ENCODE data around the gene USP7.
A peak's percentile ranks its signal among the peaks of the same experiment; 100 is the strongest.
"Not testable (repeated sequence)": the region's sequence is repeated elsewhere in the genome, so short reads cannot be mapped to it uniquely, and the experiment has no call there.

Gene USP7

DNA sequence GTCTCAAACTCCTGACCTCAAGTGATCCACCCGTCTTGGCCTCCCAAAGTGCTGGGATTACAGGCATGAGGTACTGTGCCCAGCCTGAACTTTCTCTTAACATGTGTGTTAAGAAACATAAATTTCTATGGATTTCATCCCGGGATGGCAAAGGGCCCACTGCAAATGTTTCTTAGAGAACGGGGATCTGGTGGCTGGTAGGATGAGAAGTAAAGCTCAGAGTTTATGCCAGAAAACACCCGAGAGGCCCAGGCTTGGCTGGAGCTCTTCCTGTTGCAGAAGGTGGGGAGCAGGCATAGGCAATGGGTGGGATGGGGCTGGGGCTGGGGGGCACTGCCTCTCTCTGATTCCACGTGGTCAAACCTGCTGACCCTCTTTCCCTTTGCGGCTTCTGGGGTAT, 89.3 kb downstream of the USP7 start:
- no peak for DNase-seq

DNA sequence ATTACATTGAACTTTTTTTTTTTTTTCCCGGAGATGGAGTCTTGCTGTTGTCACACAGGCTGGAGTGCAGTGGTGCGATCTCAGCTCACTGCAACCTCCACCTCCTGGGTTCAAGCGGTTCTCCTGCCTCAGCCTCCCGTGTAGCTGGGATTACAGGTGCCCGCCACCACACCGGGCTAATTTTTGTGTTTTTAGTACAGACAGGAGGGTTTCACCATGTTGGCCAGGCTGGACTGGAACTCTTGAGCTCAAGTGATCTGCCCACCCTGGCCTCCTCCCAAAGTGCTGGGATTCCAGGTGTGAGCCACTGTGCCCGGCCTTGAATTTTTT, 89.9 kb downstream of the USP7 start:
- DNase-seq: not testable (repeated sequence)

DNA sequence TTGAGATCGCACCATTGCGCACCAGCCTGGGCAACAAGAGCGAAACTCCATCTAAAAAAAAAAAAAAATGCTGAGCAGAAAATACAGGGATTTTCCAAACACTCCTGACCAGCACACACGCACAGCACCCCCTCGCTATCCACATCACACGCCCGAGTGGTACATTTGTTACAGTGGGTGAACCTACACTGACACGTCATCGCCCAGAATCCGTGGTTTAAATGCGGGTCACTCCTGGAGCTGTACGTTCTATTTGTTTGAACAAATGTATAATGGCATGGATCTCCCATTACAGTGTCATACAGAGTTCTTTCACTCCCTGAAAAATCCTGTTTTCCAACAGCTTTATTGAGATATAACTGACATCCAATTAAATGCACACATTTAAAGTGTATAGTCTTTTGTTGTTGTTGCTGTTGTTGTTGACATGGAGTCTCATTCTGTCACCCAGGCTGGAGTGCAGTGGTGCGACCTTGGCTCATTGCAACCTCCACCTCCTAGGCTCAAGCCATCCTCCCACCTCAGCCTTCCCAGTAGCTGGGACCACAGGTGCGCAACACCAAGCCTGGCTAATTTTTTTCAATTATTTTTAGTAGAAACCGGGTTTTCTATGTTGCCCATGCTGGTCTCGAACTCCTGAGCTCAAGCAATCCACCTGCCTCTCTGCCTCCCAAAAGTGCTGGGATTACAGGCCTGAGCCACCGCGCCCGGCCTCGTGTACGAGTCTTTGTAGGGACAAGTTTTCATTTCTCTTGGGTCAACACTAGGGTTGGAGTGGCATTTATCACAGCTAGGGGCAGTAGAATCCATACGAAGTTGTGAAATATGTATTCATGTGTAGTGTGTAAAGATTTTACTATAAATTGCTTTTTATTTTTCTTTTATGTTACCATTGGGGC, 90.5 kb downstream of the USP7 start:
- no peak for DNase-seq

DNA sequence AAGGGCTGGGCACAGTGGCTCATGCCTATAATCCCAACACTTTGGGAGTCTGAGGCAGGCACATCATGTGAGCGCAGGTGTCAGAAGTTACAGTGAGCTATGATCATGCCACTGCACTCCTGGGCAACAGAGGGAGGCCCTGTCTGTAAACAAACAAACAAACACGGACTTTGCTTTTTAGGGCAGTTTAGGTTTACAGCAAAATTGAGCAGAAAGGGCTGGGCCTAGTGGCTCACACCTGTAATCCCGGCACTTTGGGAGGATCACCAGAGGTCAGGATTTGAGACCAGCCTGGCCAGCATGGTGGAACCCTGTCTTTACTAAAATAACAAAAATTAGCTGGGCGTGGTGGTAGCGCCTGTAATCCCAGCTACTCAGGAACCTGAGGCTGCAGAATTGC, 91.6 kb downstream of the USP7 start:
- DNase-seq: no peak

DNA sequence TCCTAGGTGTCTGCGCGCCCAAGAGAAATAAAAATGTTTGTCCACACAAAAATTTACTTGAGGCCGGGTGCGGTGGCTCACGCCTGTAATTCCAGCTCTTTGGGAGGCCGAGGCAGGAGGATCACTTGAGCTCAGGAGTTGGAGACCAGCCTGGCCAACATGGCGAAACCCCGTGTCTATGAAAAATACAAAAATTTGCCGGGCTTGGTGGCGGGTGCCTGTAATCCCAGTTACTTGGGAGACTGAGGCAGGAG, 93.8 kb downstream of the USP7 start:
- not testable (repeated sequence) for DNase-seq

DNA sequence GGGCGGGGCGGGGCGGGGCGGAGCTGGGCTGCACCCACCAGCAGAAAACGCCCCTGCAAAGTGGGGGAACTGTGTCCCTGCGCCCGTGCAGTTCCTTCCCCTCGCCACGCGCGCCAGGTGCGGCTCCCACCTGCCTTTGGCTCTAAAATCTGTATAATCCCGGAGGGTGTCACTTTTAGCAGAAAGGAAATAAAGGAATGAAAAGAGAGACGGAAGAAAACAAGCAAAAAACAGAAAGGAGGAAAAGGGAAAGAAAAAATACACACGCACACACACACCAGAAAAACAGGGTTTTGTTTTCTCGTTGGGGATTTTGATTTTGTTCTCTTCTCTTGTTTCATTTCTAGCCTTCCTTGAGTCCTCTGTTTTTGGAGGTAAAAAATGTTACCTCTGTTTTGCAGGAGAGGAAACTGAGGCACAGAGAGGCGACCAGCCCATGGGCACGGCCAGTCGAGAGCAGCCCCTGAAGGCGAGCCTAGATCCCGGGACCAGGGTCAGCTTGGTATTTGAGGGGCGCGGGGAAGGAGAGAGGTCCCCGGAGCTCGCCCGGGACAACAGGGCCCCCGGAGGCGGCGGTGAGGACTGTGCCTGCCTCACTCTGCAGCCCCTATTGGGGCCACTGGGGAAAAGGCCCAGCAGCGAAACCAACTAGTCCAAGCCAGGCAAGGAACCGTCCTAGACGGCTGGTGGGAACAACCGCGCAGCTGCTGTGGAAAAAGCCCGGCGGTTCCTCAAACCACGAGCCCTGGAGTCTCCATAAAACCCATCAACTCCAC, 94.3 kb downstream of the USP7 start:
- DNase-seq: no peak

DNA sequence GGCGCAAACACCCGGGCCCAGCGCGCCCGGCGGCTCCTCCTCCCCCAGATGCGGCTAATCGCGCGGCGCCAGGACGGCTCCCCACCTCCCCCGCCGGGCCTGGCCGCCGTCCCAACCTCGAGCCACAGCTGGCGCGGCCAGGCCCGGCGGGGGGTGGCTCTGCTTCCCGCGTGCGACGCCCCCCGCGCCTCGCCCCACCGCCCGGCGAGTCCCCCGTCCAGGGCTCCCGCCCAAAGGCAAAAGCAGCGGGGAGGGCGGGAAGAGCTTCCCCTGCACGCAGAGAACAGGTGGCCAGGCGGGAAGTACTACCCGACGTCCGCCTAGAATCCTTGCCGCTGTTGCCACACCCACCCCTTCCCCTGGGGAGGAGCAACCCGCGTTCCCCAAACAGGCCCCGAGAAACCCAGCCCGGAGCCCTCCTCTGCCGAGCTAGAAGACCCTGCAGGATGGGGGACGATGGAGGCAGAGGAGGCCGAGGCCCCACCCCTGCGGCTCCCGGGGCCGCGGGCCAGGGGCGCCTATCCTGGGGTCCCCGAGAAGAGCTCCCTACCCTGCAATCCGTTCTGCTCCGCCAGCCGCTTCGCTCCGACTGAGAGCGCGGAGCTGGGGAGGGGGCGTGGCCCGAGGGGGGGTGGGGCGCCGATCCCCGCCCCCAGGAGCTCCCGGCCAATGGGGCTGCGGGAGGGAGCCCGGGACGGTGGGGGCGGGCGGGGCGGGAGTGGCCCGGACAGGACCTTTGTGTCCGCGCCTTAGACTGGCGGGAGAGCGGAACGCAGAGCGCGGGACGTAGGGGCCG, 95.1 kb downstream of the USP7 start, which contains the start of gene CARHSP1:
CARHSP1 (minus strand) TSS at position 591 of the 796 bp plus-strand sequence. CDS start 9,678 bp downstream, outside the sequence.
- peak; percentile 85 for DNase-seq

DNA sequence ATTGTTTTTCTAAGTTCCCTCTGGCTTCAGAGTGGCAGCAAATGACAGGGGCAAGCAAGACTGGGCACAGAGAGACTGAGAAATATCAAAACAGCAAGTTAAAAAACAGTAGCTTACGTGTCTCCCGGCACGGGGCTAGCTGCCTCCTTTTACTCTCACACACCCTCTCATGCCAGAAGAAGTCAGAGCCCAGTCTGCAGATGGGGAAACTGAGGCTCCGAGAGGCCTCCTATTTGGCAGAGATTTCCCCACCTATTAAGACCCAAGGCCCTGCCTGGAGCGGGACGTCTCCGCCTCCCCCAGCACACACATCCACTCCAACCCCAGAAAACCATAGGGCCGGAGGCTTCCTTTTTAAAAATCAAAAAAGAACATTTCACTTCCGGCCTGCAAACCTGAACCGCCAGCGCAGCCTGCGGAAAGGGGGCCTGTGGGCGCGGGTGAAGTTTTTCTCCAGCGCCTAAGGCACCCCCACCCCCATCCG, 95.7 kb downstream of the USP7 start:
- DNase-seq: no peak

DNA sequence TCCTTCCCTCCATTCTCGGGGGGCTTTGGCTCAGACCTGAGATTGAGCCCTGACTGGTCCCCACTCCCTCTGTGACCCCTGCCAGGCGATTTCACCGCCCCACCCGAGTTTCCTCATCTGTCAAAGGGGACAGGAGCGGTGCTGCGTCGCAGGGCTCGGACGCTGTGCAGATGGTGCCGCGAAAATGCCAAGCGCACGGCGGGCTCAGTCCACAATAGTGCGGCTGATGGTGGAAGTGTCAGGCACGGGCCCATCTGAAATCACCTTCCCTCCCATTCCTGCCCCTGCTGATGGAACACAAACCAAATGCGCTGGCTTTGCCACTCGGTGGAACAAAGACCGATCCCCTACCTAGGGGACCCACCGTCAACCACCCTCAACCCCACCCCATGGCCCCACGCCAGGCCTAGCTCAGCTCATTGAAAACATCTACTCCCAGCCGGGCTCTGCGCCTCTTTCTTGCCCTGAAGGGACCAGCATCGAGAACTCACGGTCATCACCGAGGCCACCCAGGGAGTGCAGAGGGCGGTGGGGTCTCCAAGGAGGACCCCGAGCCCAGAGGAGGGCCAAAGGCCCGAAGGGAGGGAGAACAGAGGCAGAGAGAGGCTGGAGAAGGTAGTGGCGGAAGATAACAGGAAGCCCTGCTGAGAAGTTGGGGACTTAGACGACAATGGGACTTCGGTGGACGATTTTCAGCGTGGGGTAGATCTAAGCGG, 96.3 kb downstream of the USP7 start:
- DNase-seq: peak; percentile 34

DNA sequence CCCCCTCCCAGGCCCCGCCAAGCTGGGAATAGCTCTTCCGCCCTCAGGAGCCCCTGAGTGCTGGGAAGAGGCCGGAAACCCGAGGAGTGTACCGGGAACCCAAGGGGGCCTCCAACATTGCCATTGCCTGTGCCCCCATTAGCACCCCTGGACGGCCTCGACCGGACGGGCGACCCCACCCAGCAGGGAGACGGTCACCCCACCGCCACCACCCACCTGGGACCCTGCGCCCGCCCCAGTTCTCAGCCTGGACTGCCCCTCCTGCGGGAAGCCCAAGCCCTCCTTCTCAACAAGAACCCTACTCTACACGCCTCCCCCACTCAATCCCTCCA, 96.9 kb downstream of the USP7 start:
- no peak for DNase-seq

DNA sequence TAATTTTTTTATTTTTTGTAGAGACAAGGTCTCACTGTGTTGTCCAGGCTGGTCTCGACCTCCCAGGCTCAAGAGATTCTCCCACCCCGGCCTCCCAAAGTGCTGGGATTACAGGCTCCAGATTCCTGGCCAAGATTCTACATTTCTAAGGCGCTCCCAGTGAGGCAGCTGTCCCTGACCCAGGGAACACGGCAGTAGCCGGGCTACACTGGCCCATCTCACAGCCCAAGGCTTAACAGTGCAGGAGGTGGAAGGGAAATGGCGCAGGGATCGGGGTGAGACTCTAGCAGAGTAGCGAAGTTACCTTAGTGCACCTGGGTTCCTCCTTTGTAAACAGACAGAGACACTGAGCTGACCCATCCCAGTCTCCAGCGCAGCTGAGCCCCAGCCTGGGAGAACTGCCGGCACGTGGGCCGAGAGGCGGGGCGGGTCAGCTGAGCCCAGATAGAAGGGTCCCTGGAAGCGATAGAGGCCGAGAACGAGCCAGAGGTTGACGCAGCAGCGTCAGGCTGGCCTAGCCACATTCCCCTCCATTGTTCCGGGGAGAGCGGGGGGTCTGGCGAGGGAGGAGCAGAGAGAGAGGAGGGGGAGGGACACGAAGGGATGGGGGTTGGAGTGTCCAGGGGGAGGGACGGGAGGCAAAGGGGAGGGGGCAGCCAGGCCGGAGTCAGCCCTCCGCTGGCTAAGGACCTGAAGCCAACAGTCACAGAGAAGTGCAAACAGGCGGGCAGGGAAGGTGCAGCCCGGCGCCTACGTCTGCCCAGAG, 97.4 kb downstream of the USP7 start:
- peak; percentile 55 for DNase-seq

DNA sequence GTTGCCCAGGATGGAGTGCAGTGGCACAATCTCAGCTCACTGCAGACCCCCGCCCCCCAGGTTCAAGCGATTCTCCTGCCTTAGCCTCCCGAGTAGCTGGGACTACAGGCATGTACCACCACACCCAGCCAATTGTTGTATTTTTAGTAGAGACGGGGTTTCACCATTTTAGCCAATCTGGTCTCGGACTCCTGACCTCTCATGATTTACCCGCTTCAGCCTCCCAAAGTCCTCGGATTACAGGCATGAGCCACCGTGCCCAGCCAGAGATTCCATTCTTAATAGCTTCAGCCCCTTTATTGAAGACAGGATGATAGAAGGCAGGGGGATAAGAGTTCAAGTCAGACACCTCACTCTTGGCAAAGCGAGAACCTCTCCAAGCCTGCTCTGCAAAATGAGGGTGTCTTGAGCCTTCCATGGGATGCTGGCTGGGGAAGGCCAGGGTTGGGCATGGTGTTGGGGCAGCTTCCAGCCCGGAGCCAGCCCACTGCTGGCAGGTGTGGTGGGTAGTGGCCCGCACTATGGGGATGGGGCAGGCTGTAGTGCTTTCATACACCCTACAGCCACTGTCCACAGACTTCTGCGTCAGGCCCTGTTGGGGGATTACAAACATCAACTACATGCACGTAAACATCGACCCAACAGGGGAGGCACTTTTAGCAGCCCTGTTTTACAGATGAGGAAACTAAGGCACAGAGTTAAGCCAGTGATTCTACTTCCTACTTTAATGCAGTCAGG, 98.4 kb downstream of the USP7 start:
- DNase-seq: no peak

DNA sequence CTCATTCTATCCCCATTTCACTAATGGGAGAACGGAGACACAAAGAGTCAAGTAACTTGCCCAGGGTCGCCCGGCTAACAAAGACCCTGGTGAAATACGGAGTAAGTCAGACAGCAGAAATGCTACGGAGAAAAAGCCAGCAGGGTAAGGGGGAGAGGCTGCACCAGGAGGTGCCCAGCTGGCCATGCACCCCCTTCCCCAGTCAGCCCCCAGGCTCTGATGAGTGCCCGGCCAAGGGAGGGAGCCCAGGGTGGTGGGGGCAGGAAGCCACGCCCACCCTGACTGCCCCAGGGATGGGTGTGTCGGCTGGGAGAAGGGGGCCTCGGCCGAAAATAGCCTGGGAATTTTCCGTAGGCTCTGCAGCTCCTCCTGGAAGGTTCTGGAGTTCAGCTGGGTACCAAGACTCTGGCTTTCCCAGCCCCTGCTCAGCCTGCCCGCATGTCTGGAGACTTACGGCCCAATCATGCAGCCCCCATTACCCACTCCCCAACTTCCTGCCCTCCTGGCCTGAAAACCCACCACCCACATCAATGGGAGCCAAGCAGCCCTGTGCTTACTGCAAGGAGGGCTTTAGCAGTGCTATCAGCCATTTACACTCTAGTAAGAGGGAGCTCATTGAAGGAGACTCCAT, 99.1 kb downstream of the USP7 start:
- no peak for DNase-seq

DNA sequence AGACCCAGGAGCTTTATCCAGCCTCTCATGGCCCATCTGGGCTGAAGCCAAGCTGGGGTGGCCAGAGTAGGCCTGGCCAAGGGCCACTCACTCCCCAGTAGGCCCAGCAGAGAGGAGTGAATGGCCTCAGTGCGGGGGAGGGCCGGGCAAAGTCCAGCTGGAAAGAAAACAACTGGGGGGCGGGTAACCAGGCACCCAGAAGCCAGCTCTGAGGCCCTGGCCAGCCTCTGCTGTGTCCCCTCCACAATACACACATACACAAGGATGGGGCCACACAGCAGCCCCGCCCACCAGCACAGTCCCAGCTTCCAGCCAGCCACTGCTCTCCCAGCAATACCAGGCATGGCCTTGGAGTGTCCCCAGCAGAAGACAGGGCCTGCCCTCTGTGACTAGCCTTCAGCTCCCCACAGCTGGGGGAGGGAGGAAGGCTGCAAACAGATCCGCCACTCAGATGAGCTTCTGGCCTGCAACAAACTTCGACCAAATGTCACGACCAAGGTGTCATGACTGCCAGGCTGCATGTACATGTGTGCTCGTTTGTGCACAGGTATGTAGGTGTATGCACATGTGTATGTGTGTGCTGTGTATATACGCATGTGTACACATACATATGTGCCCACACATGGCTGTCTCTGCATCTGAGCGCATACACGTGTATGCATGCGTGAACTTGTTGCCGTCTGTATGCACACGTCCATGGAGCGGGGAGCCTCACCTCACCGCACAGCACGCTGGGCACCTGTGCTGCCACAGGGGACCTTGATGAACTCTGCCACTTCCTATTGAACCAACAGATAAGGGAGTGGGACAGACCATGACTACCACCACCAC, 99.9 kb downstream of the USP7 start:
- DNase-seq: no peak

DNA sequence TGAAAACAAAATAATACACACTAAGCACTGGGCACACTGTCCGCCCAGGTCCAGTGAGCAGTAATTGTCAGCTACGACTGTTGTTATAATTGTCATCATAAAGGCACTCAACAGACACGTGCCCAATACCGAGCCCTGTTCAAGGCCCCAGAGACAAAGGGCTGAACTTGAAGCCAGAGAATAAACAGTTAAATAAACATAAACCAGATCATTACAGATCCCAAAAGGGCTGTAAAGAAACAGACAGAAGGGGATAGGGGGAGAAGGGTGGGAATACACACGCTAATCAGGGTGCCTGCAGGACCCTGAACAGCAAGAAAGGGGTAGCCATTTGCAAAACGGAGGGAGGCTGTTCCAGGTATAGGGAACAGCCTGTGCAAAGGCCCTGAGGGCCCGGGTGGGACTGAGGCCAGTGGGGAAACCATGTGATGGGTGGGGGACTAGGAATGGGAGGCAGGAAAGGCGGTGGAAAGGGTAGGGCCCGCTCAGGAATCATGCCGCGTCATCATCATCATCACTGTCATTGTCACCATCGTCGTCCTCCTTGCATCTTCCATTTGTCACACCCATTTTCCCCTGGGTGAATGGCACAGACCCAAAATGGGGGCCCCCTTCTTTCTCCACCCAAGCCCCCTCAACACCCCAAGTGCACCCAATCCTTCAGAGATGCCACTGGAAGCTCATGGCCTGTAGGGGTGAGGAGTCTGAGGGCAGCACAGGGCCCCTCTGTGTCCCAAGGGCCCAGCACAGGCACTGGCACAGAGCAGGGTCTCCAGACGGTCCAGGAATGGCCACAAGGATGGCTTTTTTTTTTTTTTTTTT, 101.2 kb downstream of the USP7 start:
- DNase-seq: no peak

DNA sequence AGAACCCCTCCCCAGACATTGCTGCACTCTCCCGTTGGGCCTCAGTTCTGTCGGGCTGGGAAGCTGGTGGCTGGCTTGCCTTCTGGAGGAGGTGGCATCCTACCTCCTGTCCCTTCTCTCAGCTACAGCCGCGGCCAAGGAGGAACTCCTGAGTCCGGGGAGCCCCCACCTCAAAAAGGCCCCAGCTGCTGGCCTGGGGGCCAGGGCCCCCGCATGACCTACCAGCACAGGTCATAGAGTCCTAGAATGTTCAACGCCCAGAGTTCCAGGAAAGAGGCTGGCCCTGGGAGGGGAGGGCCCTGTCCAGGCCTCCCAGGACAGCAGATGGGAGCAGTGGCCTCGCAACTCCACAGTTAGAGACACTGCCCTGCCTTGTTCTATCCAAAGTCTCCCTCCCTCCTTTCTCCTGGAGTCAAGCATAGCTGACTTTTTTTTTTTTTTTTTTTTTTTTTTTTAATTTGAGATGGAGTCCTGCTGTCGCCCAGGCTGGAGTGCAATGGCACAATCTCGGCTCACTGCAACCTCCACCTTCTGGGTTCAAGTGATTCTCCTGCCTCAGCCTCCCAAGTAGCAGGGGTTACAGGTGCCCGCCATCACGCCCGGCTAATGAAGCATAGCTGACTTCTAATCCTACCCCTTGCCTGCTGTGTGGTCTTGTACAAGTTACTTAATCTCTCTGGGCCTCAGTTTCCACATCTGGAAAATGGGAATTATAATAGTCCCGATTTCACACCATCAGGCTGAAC, 102.0 kb downstream of the USP7 start:
- DNase-seq: no peak

DNA sequence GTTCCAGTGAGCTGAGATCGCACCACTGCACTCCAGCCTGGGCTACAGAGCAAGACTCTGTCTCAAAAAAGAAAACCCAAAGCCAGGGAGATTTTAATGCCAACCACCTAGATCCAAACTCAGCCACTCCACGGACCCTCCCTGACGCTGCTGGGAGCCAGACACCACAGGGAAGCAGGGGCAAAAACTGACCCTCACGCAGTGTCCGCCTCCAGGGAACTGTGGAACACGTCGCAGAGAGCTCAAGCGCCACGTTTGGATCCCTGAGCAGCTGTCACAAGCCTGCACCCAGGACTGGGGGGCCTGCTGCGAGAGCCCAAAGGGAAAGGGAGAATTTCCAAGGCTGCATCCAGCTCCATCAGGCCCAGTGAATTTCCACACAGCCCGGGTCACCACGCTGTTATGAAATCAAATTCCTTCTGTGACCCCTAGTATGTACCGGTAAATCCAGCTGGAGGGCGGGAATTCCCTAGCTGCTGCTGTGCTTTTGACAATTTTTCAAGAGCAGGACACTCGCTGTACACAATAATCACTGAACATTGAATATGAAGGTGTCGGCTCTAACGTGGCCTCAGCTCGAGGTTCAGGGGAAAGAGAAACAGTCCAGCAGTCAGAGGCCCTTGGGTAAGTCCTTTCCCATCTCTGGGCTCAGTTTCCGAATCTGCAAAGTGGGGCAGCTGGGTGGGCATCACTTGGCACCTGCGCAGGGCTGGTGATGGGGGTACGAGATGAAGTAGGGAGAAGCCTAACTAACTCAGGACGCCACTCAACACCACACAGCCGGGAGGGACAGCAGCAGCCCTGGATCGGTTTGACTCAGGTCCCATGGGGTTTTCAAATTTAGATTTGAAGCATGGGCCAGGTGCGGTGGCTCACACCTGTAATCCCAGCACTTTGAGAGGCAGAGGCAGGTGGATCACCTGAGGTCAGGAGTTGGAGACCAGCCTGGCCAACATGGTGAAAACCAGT, 103.5 kb downstream of the USP7 start:
- no peak for DNase-seq

All from DMS79 treated with DMSO at 0.1 percent for 48 hours (cell line).